Hepatocyte (in vitro differentiated cells): Measurements from ENCODE around the gene PSEN1.

ENCODE experiments used
- EZH2 ChIP-seq: fragments of 200-600 bp; sonication (generic); IDR thresholded peaks from 2 replicates; pipeline ENCODE4 v1.6.1; 2016; ENCODE audit warnings: antibody characterized with exemption, mild to moderate bottlenecking, borderline replicate concordance
- TF ChIP-seq, protein P1 (sequence below): fragments of 200-600 bp; sonication (generic); IDR thresholded peaks from 2 replicates; pipeline ENCODE4 v1.5.1; 2016; ENCODE audit warnings: antibody characterized with exemption, mild to moderate bottlenecking; ENCODE audit not compliant: poor library complexity

DNA sequence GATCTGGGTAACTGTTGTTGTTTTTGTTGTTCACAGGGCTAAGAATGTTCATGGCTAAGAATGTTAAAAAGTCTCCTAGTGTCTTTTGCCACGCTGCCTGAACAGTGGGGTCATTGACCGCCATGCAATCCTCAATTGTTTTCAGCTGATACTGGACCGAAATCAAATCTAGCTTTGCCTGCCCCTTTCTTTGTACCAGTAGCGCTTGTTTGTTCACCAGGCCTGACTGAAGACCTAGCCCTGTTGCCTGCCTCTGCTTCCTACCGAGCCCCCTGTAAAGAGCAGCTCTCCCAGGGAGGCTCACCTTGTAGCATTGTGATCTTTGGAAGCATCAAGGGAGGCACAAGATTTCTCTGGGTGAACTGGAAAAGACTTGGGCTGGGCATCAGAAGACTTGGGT is 6.7 kb downstream of the PSEN1 start:
- TF ChIP-seq, protein P1, sequence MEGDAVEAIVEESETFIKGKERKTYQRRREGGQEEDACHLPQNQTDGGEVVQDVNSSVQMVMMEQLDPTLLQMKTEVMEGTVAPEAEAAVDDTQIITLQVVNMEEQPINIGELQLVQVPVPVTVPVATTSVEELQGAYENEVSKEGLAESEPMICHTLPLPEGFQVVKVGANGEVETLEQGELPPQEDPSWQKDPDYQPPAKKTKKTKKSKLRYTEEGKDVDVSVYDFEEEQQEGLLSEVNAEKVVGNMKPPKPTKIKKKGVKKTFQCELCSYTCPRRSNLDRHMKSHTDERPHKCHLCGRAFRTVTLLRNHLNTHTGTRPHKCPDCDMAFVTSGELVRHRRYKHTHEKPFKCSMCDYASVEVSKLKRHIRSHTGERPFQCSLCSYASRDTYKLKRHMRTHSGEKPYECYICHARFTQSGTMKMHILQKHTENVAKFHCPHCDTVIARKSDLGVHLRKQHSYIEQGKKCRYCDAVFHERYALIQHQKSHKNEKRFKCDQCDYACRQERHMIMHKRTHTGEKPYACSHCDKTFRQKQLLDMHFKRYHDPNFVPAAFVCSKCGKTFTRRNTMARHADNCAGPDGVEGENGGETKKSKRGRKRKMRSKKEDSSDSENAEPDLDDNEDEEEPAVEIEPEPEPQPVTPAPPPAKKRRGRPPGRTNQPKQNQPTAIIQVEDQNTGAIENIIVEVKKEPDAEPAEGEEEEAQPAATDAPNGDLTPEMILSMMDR = no peak
- TF ChIP-seq EZH2 = no peak
